ENCODE results near the gene RSPO4.
A peak's percentile ranks its signal among the peaks of the same experiment; 100 is the strongest.

Gene RSPO4

DNA sequence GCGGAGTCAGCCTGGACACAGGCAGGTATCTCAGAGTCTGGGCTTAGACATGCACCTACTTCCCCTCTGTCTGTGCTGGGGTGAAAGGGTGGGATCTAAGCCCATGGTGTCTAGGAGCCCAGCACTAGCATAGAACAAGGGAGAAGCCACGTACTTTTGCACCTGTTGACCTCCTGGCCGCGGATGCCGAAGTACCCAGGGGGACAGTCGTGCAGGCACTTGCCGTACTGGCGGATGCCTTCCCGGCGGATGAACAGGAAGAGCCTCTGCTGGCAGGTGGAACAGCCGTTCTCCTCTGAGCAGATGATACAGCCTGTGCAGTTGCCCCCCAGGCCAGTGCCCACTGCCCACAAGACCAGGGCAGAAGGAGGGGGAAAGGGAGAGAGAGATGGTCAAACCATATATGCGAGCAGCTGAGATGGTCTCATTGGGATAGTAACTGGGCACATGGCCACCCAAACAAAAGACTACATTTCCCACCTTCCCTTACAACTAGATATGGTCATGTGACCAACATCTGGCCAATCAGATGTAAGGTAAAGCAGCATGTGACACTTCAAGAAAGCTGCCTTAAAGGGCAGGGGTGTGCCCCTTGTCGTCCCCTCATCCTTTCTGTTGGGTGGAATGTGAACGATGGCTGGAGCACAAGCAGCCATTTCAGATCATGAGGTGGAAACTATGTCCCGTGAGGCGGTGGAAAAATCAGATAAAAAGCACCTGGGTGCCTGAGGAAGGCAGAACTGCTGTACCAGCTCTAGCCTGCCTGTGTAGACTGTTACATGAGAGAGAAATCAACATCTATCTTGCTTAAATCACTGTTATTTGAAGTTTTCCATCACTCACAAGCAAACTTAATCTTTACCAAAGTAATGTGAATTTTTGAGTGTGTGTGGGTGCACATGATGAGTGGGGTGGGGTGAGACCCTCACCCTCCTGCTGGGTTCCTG lies 34.0 kb downstream of the RSPO4 start:
- H2AFZ ChIP-seq (ENCODE audit: low read depth) = peak overlapping the region; percentile 26; the same call in 1 of the 2 replicates
- TF ChIP-seq, protein P1, sequence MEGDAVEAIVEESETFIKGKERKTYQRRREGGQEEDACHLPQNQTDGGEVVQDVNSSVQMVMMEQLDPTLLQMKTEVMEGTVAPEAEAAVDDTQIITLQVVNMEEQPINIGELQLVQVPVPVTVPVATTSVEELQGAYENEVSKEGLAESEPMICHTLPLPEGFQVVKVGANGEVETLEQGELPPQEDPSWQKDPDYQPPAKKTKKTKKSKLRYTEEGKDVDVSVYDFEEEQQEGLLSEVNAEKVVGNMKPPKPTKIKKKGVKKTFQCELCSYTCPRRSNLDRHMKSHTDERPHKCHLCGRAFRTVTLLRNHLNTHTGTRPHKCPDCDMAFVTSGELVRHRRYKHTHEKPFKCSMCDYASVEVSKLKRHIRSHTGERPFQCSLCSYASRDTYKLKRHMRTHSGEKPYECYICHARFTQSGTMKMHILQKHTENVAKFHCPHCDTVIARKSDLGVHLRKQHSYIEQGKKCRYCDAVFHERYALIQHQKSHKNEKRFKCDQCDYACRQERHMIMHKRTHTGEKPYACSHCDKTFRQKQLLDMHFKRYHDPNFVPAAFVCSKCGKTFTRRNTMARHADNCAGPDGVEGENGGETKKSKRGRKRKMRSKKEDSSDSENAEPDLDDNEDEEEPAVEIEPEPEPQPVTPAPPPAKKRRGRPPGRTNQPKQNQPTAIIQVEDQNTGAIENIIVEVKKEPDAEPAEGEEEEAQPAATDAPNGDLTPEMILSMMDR (conservative IDR thresholded peaks at IDR 0.05; ENCODE audit: low read depth, low read length) = no peak
- H3K9ac ChIP-seq = no peak overlapping the region
- no peak overlapping the region for H3K27ac ChIP-seq
- no peaks in the 10 kb centered on the region for H3K4me1 ChIP-seq (ENCODE audit: low read depth, poor library complexity, severe bottlenecking)
- H3K4me2 ChIP-seq = no peak overlapping the region
- no peaks in the 10 kb centered on the region for H3K36me3 ChIP-seq (ENCODE audit: insufficient read depth)
- no peaks in the 10 kb centered on the region for H3K27me3 ChIP-seq (ENCODE audit: insufficient read depth, low read depth)
- H3K79me2 ChIP-seq (ENCODE audit: insufficient read depth, low read depth) = no peaks in the 10 kb centered on the region
- no peak overlapping the region for H3K4me3 ChIP-seq (IDR thresholded peaks at IDR 0.05; ENCODE audit: insufficient read depth, low read depth, low read length)
- no peaks in the 10 kb centered on the region for H4K20me1 ChIP-seq (ENCODE audit: insufficient read depth)

GRCh38 chr20:965956-966355 lies 36.2 kb downstream of the RSPO4 start:
- H3K27ac ChIP-seq = no peak overlapping the region
- no peaks in the 10 kb centered on the region for H3K36me3 ChIP-seq (ENCODE audit: insufficient read depth)
- no peak overlapping the region for H3K4me3 ChIP-seq (IDR thresholded peaks at IDR 0.05; ENCODE audit: insufficient read depth, low read depth, low read length)
- no peak overlapping the region for H2AFZ ChIP-seq (ENCODE audit: low read depth)
- H3K27me3 ChIP-seq (ENCODE audit: insufficient read depth, low read depth) = no peaks in the 10 kb centered on the region
- H3K4me2 ChIP-seq = no peak overlapping the region
- TF ChIP-seq, protein P1 (conservative IDR thresholded peaks at IDR 0.05; ENCODE audit: low read depth, low read length) = no peak
- no peak overlapping the region for H3K9ac ChIP-seq
- H3K79me2 ChIP-seq (ENCODE audit: insufficient read depth, low read depth) = no peaks in the 10 kb centered on the region
- no peaks in the 10 kb centered on the region for H4K20me1 ChIP-seq (ENCODE audit: insufficient read depth)
- H3K4me1 ChIP-seq (ENCODE audit: low read depth, poor library complexity, severe bottlenecking) = no peaks in the 10 kb centered on the region

DNA sequence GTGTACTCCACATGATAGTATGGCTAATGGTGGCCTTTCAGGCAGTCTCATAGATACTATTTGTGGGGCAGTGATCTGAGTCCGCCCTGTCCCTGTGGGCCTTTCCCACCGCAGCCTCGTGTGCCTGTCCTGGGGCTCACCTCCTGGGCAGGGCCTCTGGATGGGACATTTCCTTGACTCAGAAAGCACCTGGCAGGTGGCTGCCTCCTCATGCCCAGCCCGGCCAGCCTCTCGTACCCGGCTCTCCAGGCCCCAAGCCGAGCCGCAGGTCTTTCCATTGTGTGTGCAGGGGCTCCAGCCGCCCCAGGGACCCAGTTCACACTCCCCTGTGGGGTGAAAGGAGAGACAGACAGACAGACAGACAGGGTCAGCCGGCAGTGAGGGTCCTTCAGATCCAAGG lies 38.3 kb downstream of the RSPO4 start:
- no peak overlapping the region for H3K27ac ChIP-seq
- H3K4me3 ChIP-seq (IDR thresholded peaks at IDR 0.05; ENCODE audit: insufficient read depth, low read depth, low read length) = no peak overlapping the region
- H3K9ac ChIP-seq = no peak overlapping the region
- H3K79me2 ChIP-seq (ENCODE audit: insufficient read depth, low read depth) = no peaks in the 10 kb centered on the region
- H4K20me1 ChIP-seq (ENCODE audit: insufficient read depth) = no peaks in the 10 kb centered on the region
- TF ChIP-seq, protein P1 (conservative IDR thresholded peaks at IDR 0.05; ENCODE audit: low read depth, low read length) = no peak
- H2AFZ ChIP-seq (ENCODE audit: low read depth) = no peak overlapping the region
- H3K36me3 ChIP-seq (ENCODE audit: insufficient read depth) = no peaks in the 10 kb centered on the region
- H3K27me3 ChIP-seq (ENCODE audit: insufficient read depth, low read depth) = no peaks in the 10 kb centered on the region
- H3K4me1 ChIP-seq (ENCODE audit: low read depth, poor library complexity, severe bottlenecking) = no peaks in the 10 kb centered on the region
- H3K4me2 ChIP-seq = no peak overlapping the region

GRCh38 chr20:962683-963082 lies 39.4 kb downstream of the RSPO4 start:
- TF ChIP-seq, protein P1 (conservative IDR thresholded peaks at IDR 0.05; ENCODE audit: low read depth, low read length) = no peak
- H4K20me1 ChIP-seq (ENCODE audit: insufficient read depth) = no peaks in the 10 kb centered on the region
- H3K36me3 ChIP-seq (ENCODE audit: insufficient read depth) = no peaks in the 10 kb centered on the region
- no peaks in the 10 kb centered on the region for H3K4me1 ChIP-seq (ENCODE audit: low read depth, poor library complexity, severe bottlenecking)
- H3K27ac ChIP-seq = no peak overlapping the region
- no peak overlapping the region for H3K4me2 ChIP-seq
- H2AFZ ChIP-seq (ENCODE audit: low read depth) = no peak overlapping the region
- H3K9ac ChIP-seq = no peak overlapping the region
- no peaks in the 10 kb centered on the region for H3K27me3 ChIP-seq (ENCODE audit: insufficient read depth, low read depth)
- H3K79me2 ChIP-seq (ENCODE audit: insufficient read depth, low read depth) = no peaks in the 10 kb centered on the region
- H3K4me3 ChIP-seq (IDR thresholded peaks at IDR 0.05; ENCODE audit: insufficient read depth, low read depth, low read length) = no peak overlapping the region
